AG20443 (cell line): ENCODE results near the gene KLF2.
"Not testable (repeated sequence)": the region's sequence is repeated elsewhere in the genome, so short reads cannot be mapped to it uniquely, and the experiment has no call there.

Experiments
- DNase-seq: peaks from one replicate; pipeline ENCODE4 v3.0.0; 2012; ENCODE audit warnings: low spot score, mixed read lengths

KLF2 gene

DNA sequence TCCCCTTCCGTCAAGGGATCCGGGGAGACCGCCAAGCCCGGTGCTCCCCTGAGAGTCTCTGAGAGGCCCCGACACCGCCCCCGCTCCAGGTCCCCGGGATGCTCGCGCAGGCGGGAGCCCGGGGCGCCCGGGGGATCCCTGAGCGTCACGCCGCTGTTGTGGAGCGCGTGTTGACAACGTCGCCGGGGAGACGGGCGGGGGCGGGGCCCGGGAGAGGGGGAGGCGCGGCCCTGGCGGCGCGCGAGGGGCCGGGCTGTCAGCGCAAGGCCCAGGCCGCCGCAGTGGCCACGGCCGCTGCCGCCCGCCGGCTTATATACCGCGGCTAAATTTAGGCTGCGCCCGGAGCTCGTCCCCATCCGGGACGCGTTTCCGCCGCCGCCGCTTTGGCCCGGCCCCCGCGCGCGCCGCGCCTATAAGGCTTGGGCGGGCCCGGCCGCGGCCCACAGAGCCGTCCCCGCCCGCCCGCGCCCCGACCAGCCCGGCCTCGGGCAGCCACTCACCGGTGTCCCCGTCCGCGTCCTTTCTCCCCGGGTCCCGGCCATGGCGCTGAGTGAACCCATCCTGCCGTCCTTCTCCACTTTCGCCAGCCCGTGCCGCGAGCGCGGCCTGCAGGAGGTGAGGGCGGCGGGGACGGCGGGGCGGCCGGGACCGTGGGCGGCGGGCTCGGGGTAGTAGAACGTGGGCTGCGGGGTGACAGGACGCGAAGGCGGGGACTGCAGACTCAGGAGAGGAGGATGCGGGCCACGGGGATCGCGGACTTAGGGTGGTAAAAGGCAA, at the start of gene KLF2:
KLF2 (plus strand) TSS at position 443 of the 777 bp plus-strand sequence; CDS start at position 541, 98 bp downstream.
- peak; percentile 97 for DNase-seq

DNA sequence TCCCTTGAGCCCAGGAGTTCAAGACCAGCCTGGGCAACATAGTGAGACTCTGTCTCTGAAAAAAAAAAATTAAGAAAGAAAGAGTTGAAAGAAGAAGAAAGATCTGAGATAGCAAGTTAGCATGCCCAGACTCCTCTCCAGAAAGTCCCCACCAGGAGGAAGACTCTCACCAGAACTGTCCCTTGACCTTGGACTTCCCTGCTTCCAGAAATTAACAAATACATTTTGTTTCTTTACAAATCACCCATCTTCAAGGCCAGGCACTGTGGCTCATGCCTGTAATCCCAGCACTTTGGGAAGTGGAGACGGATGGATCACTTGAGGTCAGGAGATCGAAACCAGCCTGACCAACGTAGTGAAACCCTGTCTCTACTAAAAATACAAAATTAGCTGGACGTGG, 44.3 kb upstream of the KLF2 start:
- DNase-seq = no peak

GRCh38 chr19:16281743-16282142, 42.9 kb upstream of the KLF2 start:
- no peak for DNase-seq

GRCh38 chr19:16283210-16284061, 41.2 kb upstream of the KLF2 start:
- peak; percentile 69 for DNase-seq

DNA sequence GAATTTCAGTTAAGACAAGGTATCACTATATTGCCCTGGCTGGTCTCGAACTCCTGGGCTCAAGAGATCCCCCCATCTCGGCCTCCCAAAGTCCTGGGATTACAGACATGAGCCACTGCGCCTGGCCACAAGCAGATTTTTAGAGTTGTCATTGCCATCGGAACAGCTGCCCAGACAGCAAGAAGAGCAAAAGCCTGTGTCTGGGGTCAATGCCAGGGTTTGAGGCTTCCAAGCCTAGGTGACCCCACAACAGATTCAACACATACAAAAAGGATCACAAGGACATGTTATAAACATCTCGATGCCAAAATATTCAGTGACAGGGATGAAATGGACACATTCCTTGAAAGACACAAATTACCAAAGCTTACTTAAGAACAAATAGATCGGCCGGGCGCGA, 40.1 kb upstream of the KLF2 start:
- DNase-seq = no peak

DNA sequence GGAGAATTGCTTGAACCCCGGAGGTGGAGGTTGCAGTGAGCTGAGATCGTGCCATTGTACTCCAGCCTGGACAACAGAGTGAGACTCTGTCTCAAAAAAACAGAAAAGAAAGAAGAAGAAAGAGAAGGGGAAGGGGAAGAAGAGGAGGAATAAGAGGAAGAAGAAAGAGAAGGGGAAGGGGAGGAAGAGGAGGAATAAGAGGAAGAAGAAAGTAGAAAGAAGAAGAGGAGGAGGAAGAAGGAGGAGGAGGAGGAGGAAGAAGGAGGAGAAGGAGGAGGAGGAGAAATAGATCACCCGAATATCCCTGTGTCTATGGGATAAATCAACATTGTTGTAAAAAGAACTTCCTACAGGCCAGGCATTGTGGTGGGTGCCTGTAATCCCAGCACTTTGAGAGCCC, 39.5 kb upstream of the KLF2 start:
- DNase-seq = not testable (repeated sequence)

- no peak for DNase-seq
These were observed 38.7 kb upstream of the KLF2 start for GRCh38 chr19:16285769-16286498.

GRCh38 chr19:16288544-16288943, 36.1 kb upstream of the KLF2 start:
- no peak for DNase-seq

- DNase-seq = no peak
These were observed 35.0 kb upstream of the KLF2 start for GRCh38 chr19:16289594-16289993.

- DNase-seq = no peak
These were observed 33.9 kb upstream of the KLF2 start for GRCh38 chr19:16290692-16291091.

DNA sequence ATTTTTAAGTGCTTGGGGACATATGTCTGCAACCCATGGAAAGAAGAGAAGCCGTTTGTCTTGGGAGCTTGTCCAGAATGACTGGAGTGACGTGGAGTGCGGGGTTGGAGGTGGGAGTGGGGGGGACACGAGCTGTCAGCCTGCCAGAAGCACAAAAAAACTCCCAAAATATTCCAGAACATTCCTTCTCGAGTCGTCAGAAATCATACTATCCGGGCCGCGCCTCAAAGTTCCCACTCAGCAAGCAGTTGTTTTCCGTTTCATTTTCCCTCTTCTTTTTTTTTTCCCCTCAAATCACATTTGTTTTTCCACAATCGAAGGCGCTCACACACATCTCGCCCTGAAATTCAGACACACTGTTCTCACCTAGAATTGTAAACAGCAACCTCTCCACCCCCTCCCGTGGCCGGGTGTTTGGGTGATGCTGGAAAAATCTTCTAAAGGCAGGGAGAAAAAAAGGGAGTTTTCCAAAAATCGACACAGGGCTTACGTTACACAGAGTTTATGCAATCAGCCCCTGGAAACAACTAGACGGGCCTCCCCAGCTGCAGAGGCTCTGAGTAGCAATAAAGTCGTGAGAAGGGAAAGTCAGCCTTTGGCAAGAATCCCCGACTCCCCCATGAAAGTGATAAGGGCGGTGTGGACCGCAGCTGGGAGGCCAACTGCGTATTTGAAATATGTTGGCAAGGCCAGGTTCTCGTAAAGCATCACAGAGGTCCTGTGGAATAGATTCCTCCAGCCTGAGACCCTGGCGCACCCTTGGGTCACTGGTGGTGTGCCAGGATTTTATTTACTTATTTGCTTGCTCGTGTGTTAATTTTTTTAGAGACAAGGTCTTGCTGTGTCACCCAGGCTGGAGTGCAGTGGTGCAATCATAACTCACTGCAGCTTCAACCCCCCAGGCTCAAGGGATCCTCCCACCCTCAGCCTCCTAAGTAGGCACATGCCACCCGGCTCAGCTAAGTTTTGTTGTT, 31.2 kb upstream of the KLF2 start:
- DNase-seq = peak; percentile 94

DNA sequence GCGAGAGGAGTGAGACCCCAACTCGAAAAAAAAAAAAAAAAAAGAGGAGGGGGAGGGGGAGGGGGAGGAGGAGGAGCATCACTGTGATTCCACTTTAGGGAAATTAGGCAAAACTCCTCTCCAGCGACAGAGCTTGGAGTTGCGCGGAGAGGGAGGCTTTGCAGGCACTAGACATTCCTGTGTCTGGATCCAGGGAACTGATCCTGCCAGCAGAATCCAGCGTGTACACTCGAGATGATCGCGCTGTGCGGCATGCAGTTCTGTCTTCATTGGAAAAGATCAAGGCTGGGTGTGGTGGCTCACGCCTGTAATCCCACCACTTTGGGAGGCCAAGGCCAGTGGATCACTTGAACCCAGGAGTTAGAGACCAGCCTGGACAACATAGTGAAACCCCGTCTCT, 29.6 kb upstream of the KLF2 start:
- no peak for DNase-seq

DNA sequence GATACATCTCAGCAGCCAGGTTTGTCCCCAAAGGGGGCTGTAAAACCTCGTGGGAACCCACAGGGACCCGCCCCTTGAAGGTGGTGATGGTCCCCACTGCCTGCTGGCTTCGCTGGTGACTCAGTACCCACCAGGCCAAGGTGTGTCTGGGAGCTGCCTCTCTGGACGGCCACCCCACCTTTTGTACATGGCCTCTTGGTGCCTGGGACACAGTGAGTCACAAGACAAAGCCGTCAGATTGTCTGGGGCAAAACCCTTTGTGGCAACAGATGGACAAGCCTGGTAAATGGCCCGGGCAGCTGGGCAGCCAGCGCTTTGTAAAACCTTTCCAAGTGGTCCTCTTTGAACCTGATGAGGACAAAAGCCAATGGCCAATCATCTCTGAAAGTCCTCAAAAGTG, 27.9 kb upstream of the KLF2 start:
- no peak for DNase-seq

GRCh38 chr19:16297575-16298178, 26.9 kb upstream of the KLF2 start:
- DNase-seq = no peak

DNA sequence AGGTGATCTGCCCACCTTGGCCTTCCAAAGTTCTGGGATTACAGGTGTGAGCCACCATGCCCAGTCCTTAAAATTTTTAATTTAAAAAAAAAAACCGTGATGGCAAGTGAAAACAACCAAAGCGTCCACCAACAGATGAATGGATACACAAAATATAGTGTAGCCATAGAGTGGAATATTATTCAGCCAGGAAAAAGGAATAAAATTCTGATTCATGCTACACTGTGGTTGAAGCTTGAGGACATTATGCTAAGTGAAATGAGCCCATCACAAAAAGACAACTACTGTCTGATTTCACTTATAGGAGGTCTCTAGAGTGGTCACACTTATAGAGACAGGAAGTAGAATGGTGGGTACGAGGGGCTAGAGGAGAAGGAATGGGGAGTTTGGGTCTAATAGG, 26.3 kb upstream of the KLF2 start:
- no peak for DNase-seq

GRCh38 chr19:16301999-16302694, 22.5 kb upstream of the KLF2 start:
- peak; percentile 29 for DNase-seq

DNA sequence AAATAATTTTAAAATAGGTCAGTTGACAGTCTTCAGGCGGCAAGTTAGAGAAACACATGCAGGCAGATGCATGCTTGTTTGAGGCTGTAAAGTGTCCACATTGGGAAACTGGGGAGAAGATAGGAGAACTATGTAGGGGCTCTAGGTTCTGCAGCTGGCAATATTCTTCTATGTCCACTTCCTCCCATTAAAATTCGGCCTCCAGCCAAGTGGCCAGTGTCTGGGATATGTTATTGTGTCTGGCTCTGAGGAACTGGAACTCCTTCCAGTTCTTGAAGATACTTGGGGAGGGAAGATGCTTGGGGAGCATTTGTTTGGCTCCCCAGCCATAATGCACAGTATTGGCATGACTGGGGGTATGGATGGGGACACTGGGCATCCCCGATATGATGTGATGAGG, 20.9 kb upstream of the KLF2 start:
- no peak for DNase-seq

GRCh38 chr19:16304511-16304910, 20.1 kb upstream of the KLF2 start:
- not testable (repeated sequence) for DNase-seq

GRCh38 chr19:16305060-16305459, 19.6 kb upstream of the KLF2 start:
- DNase-seq = not testable (repeated sequence)

DNA sequence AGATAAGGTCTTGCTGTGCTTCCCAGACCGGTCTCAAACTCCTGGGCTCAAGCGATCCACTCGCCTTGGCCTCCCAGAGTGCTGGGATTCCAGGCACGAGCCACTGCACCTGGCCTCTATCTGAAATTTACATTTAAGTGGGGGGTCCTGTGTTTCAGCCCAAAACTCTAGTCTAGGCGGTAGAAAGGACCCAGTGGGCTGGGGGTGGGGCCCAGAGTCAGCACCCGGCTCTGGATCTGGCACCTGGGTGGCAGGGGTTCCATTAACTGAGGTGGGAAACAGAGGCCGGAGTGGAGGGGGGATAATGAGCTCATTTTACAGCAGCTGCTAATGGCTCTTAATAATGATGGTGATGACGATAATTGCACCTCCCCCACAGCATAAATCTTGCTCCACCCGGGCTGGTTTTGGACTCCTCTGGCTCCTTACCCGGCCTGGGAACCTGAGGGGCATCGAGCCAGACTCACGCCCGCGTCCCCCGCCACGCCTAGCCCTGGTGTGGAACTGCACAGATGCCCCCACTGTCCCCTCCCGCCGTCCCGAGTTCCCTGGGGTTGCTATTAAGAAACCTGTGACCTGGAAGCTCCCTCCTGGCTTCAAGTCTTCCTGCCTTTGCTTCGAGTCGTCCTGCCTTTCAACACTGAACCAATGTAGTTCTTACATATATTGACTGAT, 17.8 kb upstream of the KLF2 start:
- no peak for DNase-seq
